GM12878 (cell line): ENCODE results near the gene DNAJA1. TPM values are rescaled to one million over a fixed set of nuclear protein-coding genes. Genes with fewer than 3 reads are reported as not detected.
"Not testable (repeated sequence)": the region's sequence is repeated elsewhere in the genome, so short reads cannot be mapped to it uniquely, and the experiment has no call there.

Experiments
- ATAC-seq: fragments of 200-7000 bp; cut with Tn5 transposase; 3 replicates; pipeline ENCODE4 v1.9.1; 2020; ENCODE audit warnings: mild to moderate bottlenecking, moderate library complexity
- BruUV-seq: library from RNA; stranded (reverse); fragments of 400-500 nt; replicated peaks from 2 replicates; lab custom pipeline; 2021; lab: Mats Ljungman, UMichigan
- CTCF ChIA-PET: fragments of 300-600 bp; sonication (Branson Sonifier 250); formaldehyde crosslinking; extraction: SDS; loops from one replicate; lab custom pipeline; 2021; ENCODE audit warnings: inconsistent platforms; lab: Yijun Ruan, JAX
- POLR2A ChIA-PET: fragments of 350-600 bp; formaldehyde crosslinking; extraction: SDS; loops from one replicate; lab custom pipeline; 2021; ENCODE audit warnings: inconsistent platforms; lab: Charles Lee
- RAD21 ChIA-PET: fragments of 300-600 bp; sonication (Branson Sonifier 250); formaldehyde crosslinking; loops from one replicate; lab custom pipeline; 2023; ENCODE audit warnings: antibody characterized with exemption; ENCODE audit not compliant: unreplicated experiment; lab: Charles Lee
- SMC1A ChIA-PET: fragments of 300-600 bp; sonication (Branson Sonifier 250); formaldehyde crosslinking; loops from one replicate; lab custom pipeline; 2023; ENCODE audit not compliant: unreplicated experiment, uncharacterized antibody; lab: Charles Lee
- DNase-seq: peaks from one replicate; pipeline ENCODE4 v3.0.0-alpha.2; 2011; ENCODE audit warnings: low read depth, low spot score
- FAIRE-seq: peaks from 3 replicates; lab custom pipeline; 2011; peaks lifted over from hg19 to GRCh38; lab: Jason Lieb, UNC
- H2AFZ ChIP-seq: 2 replicates; pipeline ENCODE4 v1.6.0; 2011; ENCODE audit warnings: low read depth, low read length, control low read depth; ENCODE audit not compliant: control insufficient read depth
- H3K27ac ChIP-seq: 2 replicates; pipeline ENCODE4 v1.5.1; 2011; ENCODE audit warnings: control low read depth; ENCODE audit not compliant: control insufficient read depth, insufficient read depth
- H3K27me3 ChIP-seq, 2 experiments: replicated peaks in 1 of 2; 2 replicates each; pipeline versions ENCODE4 v1.6.0 to v1.6.1; 2011; ENCODE audit warnings: low read length in 1 of 2; ENCODE audit not compliant: control insufficient read depth in 2 of 2, insufficient read depth in 2 of 2
- H3K36me3 ChIP-seq, 2 experiments: 2 replicates each; pipeline ENCODE4 v1.5.1; 2011; ENCODE audit warnings: low read length in 1 of 2; ENCODE audit not compliant: control insufficient read depth in 2 of 2, insufficient read depth in 2 of 2
- H3K4me1 ChIP-seq: 2 replicates; pipeline ENCODE4 v1.6.1; 2011; ENCODE audit warnings: mild to moderate bottlenecking, low read length, moderate library complexity, mixed read lengths; ENCODE audit not compliant: control insufficient read depth, insufficient read depth
- H3K4me2 ChIP-seq: 2 replicates; pipeline ENCODE4 v1.6.0; 2011; ENCODE audit warnings: control low read depth; ENCODE audit not compliant: control insufficient read depth, insufficient read depth
- H3K4me3 ChIP-seq: fragments of 200-600 bp; sonication (generic); 2 replicates; pipeline ENCODE4 v1.5.1; 2016
- H3K79me2 ChIP-seq: 2 replicates; pipeline ENCODE4 v1.6.0; 2011; ENCODE audit warnings: low read length; ENCODE audit not compliant: control insufficient read depth, insufficient read depth
- H3K9ac ChIP-seq: 2 replicates; pipeline ENCODE4 v1.8.0; 2011; ENCODE audit warnings: low read length, control low read depth, mixed read lengths; ENCODE audit not compliant: control insufficient read depth, insufficient read depth
- H3K9me3 ChIP-seq: replicated peaks from 3 replicates; pipeline ENCODE4 v1.5.1; 2011; ENCODE audit warnings: mild to moderate bottlenecking, low read length; ENCODE audit not compliant: control insufficient read depth, insufficient read depth
- H4K20me1 ChIP-seq: 2 replicates; pipeline ENCODE4 v1.6.0; 2011; ENCODE audit not compliant: control insufficient read depth, insufficient read depth
- RUNX3 ChIP-seq: IDR thresholded peaks from 2 replicates; pipeline ENCODE4 v1.6.1; 2012; ENCODE audit warnings: low read length, inconsistent platforms
- WGBS: methylation state at CpG from one replicate; pipeline ENCODE4 v1.1.6; 2016; ENCODE audit warnings: low lambda C conversion rate; ENCODE audit not compliant: insufficient replicate concordance, insufficient coverage; ENCODE audit errors: missing lambda C conversion rate; 5-methylcytosine and 5-hydroxymethylcytosine counted together
- in situ Hi-C: fragments of 300-500 bp; cut with MboI; formaldehyde crosslinking; loops from 9 replicates; pipeline ENCODE4 v1.14.3; 2018; ENCODE audit warnings: mixed read lengths
- intact Hi-C: fragments of 100-400 bp; cut with micrococcal nuclease; formaldehyde crosslinking; loops from one replicate; pipeline ENCODE4 v1.14.2; 2022; ENCODE audit not compliant: unreplicated experiment
- polyA plus RNA-seq, 11 experiments: library from polyadenylated mRNA; depleted of rRNA in 4 of 11; unstranded in 6 of 11; stranded (reverse) in 5 of 11; fragments of >200 nt; fragmentation: Nextera tagmentation in 4 of 11; fragmentation: Illumina TruSeq in 1 of 11; extraction: Ambion mirVana in 4 of 11; extraction: Trizol in 1 of 11; gene quantifications; 1 replicate in 1 of 11; 2 replicates in 10 of 11; pipeline versions ENCODE4 v1.2.1 to v1.2.3, GENCODE V29; 2011 to 2016; ENCODE audit warnings: inconsistent platforms in 2 of 11, missing spikeins in 2 of 11, low read depth in 1 of 11
- total RNA-seq, 4 experiments: library from RNA; depleted of rRNA in 3 of 4; stranded (reverse); fragments of >200 nt in 3 of 4; fragmentation: Illumina TruSeq in 1 of 4; extraction: Trizol in 1 of 4; gene quantifications; 2 replicates each; pipeline versions ENCODE4 v1.2.1 to v1.2.3, GENCODE V29; 2013 to 2021

DNAJA1 gene
- total and polyA plus RNA-seq, 10 of the 15 experiments (the other 5 are each of a cell fraction or from before 2014, with no cell fraction given): 69.7 to 206 (median 146) TPM

GRCh38 chr9:33000682-33001055 is 24.4 kb upstream of the DNAJA1 start:
- H3K9ac ChIP-seq: peak overlapping the region; percentile 89
- intact Hi-C loops: loop anchor here (1.0 kb wide), 2 partner anchors 25 to 427 kb away; partner anchors contain the start of genes DNAJA1 and NDUFB6
- CTCF ChIA-PET: interaction anchor here (0.7 to 1.2 kb wide), 3 partner anchors 25 to 365 kb away, joined by 3 to 5 read pairs (median 3); partner anchors contain the start of gene DNAJA1
- POLR2A ChIA-PET: interaction anchor here (0.6 to 5.5 kb wide), 5 partner anchors 24 to 658 kb away, joined by 3 to 46 read pairs (median 6); partner anchors contain the start of gene DNAJA1
- peak overlapping the region; percentile 87 for H3K27ac ChIP-seq
- H3K9me3 ChIP-seq, FAIRE-seq, H2AFZ ChIP-seq, H3K4me1 ChIP-seq, H4K20me1 ChIP-seq, BruUV-seq, in situ Hi-C loops, DNase-seq, H3K36me3 ChIP-seq, H3K27me3 ChIP-seq: not testable (repeated sequence)
- ATAC-seq: peak; percentile 53
- H3K4me3 ChIP-seq: peak overlapping the region; percentile 84
- WGBS: 5% methylated on average over 10 of the region's 12 CpGs
- SMC1A ChIA-PET: interaction anchor here (0.9 to 1.5 kb wide), 3 partner anchors 20 to 27 kb away, joined by 3 to 4 read pairs (median 3); no protein-coding TSS in a partner anchor
- H3K79me2 ChIP-seq: peaks cover 27% of the 10 kb centered on the region
- TF ChIP-seq RUNX3: peak; percentile 24
- peak overlapping the region; percentile 60; the same call in 1 of the 2 replicates for H3K4me2 ChIP-seq
- RAD21 ChIA-PET: interaction anchor here (0.7 to 1.2 kb wide), 3 partner anchors 17 to 246 kb away, joined by 3 to 4 read pairs (median 3); no protein-coding TSS in a partner anchor

GRCh38 chr9:33005335-33005734 is 19.7 kb upstream of the DNAJA1 start:
- ATAC-seq, FAIRE-seq, BruUV-seq, H3K4me1 ChIP-seq, H3K9me3 ChIP-seq, H3K4me3 ChIP-seq, in situ Hi-C loops, H3K4me2 ChIP-seq, intact Hi-C loops, CTCF ChIA-PET, H3K27me3 ChIP-seq, H2AFZ ChIP-seq, H4K20me1 ChIP-seq, POLR2A ChIA-PET, H3K27ac ChIP-seq, DNase-seq, H3K36me3 ChIP-seq, H3K9ac ChIP-seq: not testable (repeated sequence)
- ChIA-PET SMC1A (interaction anchor here (0.6 to 1.1 kb wide), 2 partner anchors 36 to 430 kb away, joined by 3 to 4 read pairs; no protein-coding TSS in a partner anchor), RAD21 (interaction anchor here (1.9 kb wide), 1 partner anchor 19 kb away, joined by 4 read pairs; no protein-coding TSS in a partner anchor)
- H3K79me2 ChIP-seq: peaks cover 12% of the 10 kb centered on the region
